Motor neuron (in vitro differentiated cells): ENCODE data around the gene SNUPN. TPM values are rescaled to one million over a fixed set of nuclear protein-coding genes. Genes with fewer than 3 reads are reported as not detected.
A peak's percentile ranks its signal among the peaks of the same experiment; 100 is the strongest.

Experiments used
- ATAC-seq, 8 experiments: fragments of 200-7000 bp; cut with Tn5 transposase; replicated peaks in 6 of 8; 2 replicates each; pipeline ENCODE4 v1.8.0; 2021; ENCODE audit warnings: mild to moderate bottlenecking in 8 of 8, moderate library complexity in 8 of 8
- H3K27ac ChIP-seq, 2 donors: fragments of 250-450 bp; sonication (Bioruptor Pico); 2 replicates each; pipeline ENCODE4 v1.9.0; 2021; ENCODE audit warnings: antibody characterized with exemption in 2 of 2, mild to moderate bottlenecking in 2 of 2, moderate library complexity in 1 of 2
- H3K4me1 ChIP-seq, 2 donors: fragments of 250-450 bp; sonication (Bioruptor Pico); replicated peaks in 1 of 2; 2 replicates each; pipeline ENCODE4 v1.6.1; 2021; ENCODE audit warnings: antibody characterized with exemption in 2 of 2, mild to moderate bottlenecking in 2 of 2, moderate library complexity in 1 of 2
- H3K4me3 ChIP-seq, 5 donors: fragments of 250-450 bp; sonication (Bioruptor Pico); 2 replicates each; pipeline ENCODE4 v1.9.0; 2021; ENCODE audit warnings: antibody characterized with exemption in 5 of 5, mild to moderate bottlenecking in 5 of 5, moderate library complexity in 4 of 5
- WGBS, 10 experiments: fragments of 450-650 bp; shearing (Covaris generic); methylation state at CpG; one replicate each; pipeline ENCODE4 v1.0.0; 2022; 5-methylcytosine and 5-hydroxymethylcytosine counted together
- in situ Hi-C, 9 experiments: fragments of 400-800 bp; cut with MboI; loops; one replicate each; pipeline ENCODE4 v1.15.0; 2021; ENCODE audit warnings: low sequenced_read_pairs in 9 of 9, low pct_unique_long_range_greater_than_20kb in 2 of 9; ENCODE audit not compliant: unreplicated experiment in 9 of 9
- total RNA-seq, 8 experiments: library from RNA; unstranded; fragments of 300-600 nt; gene quantifications; 2 replicates each; pipeline versions ENCODE4 v1.2.3 to v1.2.4, GENCODE V29; 2022

Gene SNUPN
- total RNA-seq, result 10 to 100 TPM; 12.5 to 44.6 (median 19.5) TPM

GRCh38 chr15:75625542-75626347, at the start of gene SNUPN:
Gene SNUPN (minus strand): TSS chr15:75625725. CDS start chr15:75621051, 4,674 bp downstream.
- Histone ChIP-seq H3K4me1 (peaks cover 0 to 2% of the 10 kb centered on the region in 2 donors), H3K27ac (peak within 1 kb of the TSS; percentile 90 to 97), H3K4me3 (peak within 1 kb of the TSS; percentile 78 to 99 (median 93))
- 0 to 6% (median 0%) methylated on average over 1 to 16 of the region's 47 CpGs; no CpG with 5 or more reads in 3 of the 10 experiments for WGBS, 10 experiments
- ATAC-seq, result peak; percentile 75 to 91 (median 88)
- in situ Hi-C loops, result no loop called here

DNA sequence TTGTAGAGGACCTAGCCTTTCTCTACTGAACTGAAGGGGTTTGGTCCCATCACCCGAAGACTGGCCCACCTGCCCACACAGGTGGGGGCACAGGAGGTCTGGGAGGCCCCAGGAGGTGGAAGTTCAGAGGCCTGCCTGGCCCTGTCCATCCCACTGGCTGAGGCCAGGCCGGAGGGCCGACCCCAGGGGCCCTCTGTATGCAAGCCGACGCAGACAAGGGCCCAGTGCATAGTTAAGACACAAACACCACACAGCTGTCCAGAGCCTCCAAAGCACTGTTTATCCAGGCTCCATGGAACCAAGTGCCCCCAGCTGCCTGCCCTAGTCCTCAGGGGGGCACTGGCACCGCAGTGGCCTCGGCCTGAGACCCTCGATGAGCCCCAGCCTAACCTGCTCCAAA, 48.8 kb upstream of the SNUPN start:
- Histone ChIP-seq H3K4me1 (peaks cover 0 to 19% of the 10 kb centered on the region in 2 donors), H3K27ac (no peak overlapping the region), H3K4me3 (no peak overlapping the region)
- in situ Hi-C loops, result no loop called here
- ATAC-seq, result no peak
- 66 to 100% (median 96%) methylated on average over 1 to 7 of the region's 8 CpGs; no CpG with 5 or more reads in 6 of the 10 experiments for WGBS, 10 experiments

DNA sequence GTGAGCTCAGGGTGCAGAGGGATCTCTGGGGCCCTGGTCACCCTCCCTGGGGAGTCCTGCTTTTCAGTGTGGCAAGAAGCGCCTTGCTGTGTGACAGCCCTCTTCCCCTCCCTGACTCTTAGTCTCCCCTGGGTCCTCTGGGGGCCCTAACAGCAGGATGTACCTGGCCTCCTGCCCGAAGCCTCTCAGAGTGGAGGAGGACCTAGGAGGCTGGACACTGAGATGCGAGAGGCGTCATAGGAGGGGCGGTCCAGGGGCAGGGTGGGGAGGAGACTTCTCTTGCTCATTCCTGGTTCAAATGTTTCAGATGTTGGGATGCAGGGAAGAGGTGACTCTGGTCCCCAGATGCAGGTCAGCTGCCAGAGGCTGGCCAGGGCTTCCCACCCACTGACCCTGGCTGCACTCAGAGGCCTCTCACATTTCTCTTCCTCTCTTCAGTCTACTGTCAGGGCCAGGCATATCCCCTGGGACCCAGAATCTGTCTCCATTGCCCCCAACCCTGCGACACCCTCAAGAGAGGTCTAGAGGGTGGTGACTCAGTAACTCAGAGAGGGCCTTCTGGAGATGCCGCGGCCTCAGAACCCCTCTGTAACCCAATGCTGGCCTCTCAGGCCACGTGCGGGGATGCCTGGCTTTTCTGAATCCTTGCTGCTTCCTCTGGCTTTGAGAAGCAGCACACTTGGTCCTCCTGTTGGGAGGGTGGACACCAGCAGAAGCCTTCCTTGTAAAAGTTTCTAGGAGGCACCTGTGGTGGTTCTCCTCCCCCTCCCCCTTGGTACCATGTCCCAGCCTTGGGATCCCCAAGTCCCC, 48.1 kb upstream of the SNUPN start:
- in situ Hi-C loops, result no loop called here
- peak in 7 of 8 experiments; percentile 8 to 87 (median 36) for ATAC-seq
- H3K4me1 ChIP-seq, result peaks cover 0 to 19% of the 10 kb centered on the region in 2 donors
- WGBS, 10 experiments, result 17 to 76% methylated on average over 1 to 2 of the region's 10 CpGs; no CpG with 5 or more reads in 8 of the 10 experiments
- no peak overlapping the region for H3K27ac ChIP-seq
- no peak overlapping the region for H3K4me3 ChIP-seq

GRCh38 chr15:75672646-75673425, 47.3 kb upstream of the SNUPN start:
- Histone ChIP-seq H3K27ac (no peak overlapping the region), H3K4me3 (no peak overlapping the region), H3K4me1 (peaks cover 0 to 19% of the 10 kb centered on the region in 2 donors)
- ATAC-seq, result peak; percentile 19 to 74 (median 39)
- WGBS, 10 experiments, result 33 to 80% (median 51%) methylated on average over 1 to 8 of the region's 14 CpGs; no CpG with 5 or more reads in 4 of the 10 experiments
- in situ Hi-C loops, result no loop called here

DNA sequence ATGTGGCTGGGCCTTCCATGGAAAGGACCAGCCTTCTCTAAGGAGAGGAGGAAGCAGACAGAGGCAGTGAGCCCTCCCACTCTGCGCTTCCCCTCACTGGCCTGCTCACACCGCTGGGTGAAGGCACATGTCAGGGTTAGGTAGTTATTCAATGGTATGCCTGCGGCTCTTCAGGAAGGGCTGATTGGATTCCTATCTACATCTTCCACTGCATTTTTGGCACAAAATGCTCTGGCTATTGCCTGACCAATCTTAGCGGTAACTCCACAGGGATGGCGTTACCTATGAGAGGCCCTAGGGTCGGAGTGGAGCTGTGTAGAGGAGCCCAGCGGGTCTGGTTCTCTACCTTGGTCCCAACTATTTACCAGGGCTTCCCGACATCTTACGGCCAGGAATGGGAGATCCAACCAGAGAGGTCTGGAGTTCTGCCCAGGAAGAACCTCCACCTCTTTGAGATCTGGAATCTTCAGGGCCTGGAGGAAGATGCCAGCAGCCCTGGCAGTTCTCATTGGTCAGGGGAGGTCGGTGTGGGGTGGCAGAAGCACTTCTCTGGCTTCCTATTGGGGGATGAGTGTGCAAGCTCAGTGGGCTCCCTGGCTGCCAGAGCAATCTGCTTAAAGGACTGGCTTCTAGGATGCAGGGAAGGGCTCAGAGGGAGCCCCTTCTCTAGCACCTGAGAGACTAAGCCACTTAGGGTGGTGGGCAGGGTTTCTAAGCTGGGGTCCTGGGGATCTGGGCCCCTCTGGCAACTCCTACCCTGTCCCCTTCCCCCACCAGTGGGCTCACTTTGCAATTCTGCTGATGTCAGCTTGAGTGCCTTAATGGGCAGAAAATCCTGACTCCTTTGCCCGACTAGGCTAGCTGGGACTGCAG, 46.4 kb upstream of the SNUPN start:
- in situ Hi-C loops, result no loop called here
- Histone ChIP-seq H3K4me3 (no peak overlapping the region), H3K4me1 (peaks cover 0 to 13% of the 10 kb centered on the region in 2 donors), H3K27ac (no peak overlapping the region)
- WGBS, 10 experiments, result 29 to 80% (median 41%) methylated on average over 1 to 5 of the region's 11 CpGs; no CpG with 5 or more reads in 4 of the 10 experiments
- ATAC-seq, result no peak

- peaks cover 0 to 13% of the 10 kb centered on the region in 2 donors for H3K4me1 ChIP-seq
- 92% methylated on average over 4 of the region's 6 CpGs; no CpG with 5 or more reads in 9 of the 10 experiments for WGBS, 10 experiments
- no peak overlapping the region for H3K4me3 ChIP-seq
- in situ Hi-C loops, result no loop called here
- no peak for ATAC-seq
- H3K27ac ChIP-seq, result no peak overlapping the region
Observed at GRCh38 chr15:75669879-75670212, 44.3 kb upstream of the SNUPN start.

GRCh38 chr15:75669191-75669878, 43.8 kb upstream of the SNUPN start:
- no peak for ATAC-seq
- in situ Hi-C loops, result no loop called here
- Histone ChIP-seq H3K4me3 (no peak overlapping the region), H3K4me1 (peaks cover 0 to 13% of the 10 kb centered on the region in 2 donors), H3K27ac (no peak overlapping the region)
- 77 to 100% (median 80%) methylated on average over 1 to 7 of the region's 14 CpGs; no CpG with 5 or more reads in 7 of the 10 experiments for WGBS, 10 experiments

- in situ Hi-C loops, result no loop called here
- no peak overlapping the region for H3K4me3 ChIP-seq
- WGBS, 10 experiments, result 26 to 87% (median 78%) methylated on average over 2 to 5 of the region's 15 CpGs; no CpG with 5 or more reads in 5 of the 10 experiments
- H3K4me1 ChIP-seq, result no peaks in the 10 kb centered on the region
- ATAC-seq, result peak; percentile 77 to 94 (median 85)
- no peak overlapping the region for H3K27ac ChIP-seq
Observed at GRCh38 chr15:75666823-75667501, 41.4 kb upstream of the SNUPN start.

- in situ Hi-C loops, result no loop called here
- no peak overlapping the region for H3K27ac ChIP-seq
- no peak overlapping the region for H3K4me3 ChIP-seq
- ATAC-seq, result no peak
- 33 to 100% (median 83%) methylated on average over 1 to 2 of the region's 11 CpGs; no CpG with 5 or more reads in 7 of the 10 experiments for WGBS, 10 experiments
- H3K4me1 ChIP-seq, result no peaks in the 10 kb centered on the region
Observed at GRCh38 chr15:75663931-75664421, 38.5 kb upstream of the SNUPN start.

GRCh38 chr15:75662823-75663519, 37.4 kb upstream of the SNUPN start:
- H3K4me3 ChIP-seq, result no peak overlapping the region
- in situ Hi-C loops, result no loop called here
- ATAC-seq, result no peak
- 73 to 89% methylated on average over 2 to 5 of the region's 9 CpGs; no CpG with 5 or more reads in 8 of the 10 experiments for WGBS, 10 experiments
- no peak overlapping the region for H3K27ac ChIP-seq
- H3K4me1 ChIP-seq, result no peaks in the 10 kb centered on the region
